ENCODE measurements around the gene FBXO45.
"Not testable (repeated sequence)": the region's sequence is repeated elsewhere in the genome, so short reads cannot be mapped to it uniquely, and the experiment has no call there.

Gene FBXO45

GRCh38 chr3:196568246-196569002, at the start of gene FBXO45, which contains the start of gene WDR53:
TSS of gene FBXO45 (plus strand) at chr3:196568660. CDS start at chr3:196568985, 325 bp downstream.
TSS of gene WDR53 (minus strand) at chr3:196568554. CDS start at chr3:196561475, 7,079 bp downstream.
- DNase-seq (ENCODE audit: low read depth in 3 of 3) = peak; percentile 89 to 91 (median 90)

GRCh38 chr3:196518966-196519717, 49.3 kb upstream of the FBXO45 start:
- DNase-seq (ENCODE audit: low read depth in 3 of 3) = peak in 2 of 3 donors; percentile 68

GRCh38 chr3:196519718-196520082, 48.8 kb upstream of the FBXO45 start:
- DNase-seq (ENCODE audit: low read depth in 3 of 3) = no peak

GRCh38 chr3:196521291-196521690, 47.2 kb upstream of the FBXO45 start:
- not testable (repeated sequence) for DNase-seq (ENCODE audit: low read depth in 3 of 3)

- DNase-seq (ENCODE audit: low read depth in 3 of 3) = no peak
Observed at GRCh38 chr3:196523841-196524240, 44.6 kb upstream of the FBXO45 start.

- no peak for DNase-seq (ENCODE audit: low read depth in 3 of 3)
Observed at GRCh38 chr3:196524527-196524926, 43.9 kb upstream of the FBXO45 start.

GRCh38 chr3:196525141-196525540, 43.3 kb upstream of the FBXO45 start:
- no peak for DNase-seq (ENCODE audit: low read depth in 3 of 3)

- DNase-seq (ENCODE audit: low read depth in 3 of 3) = peak; percentile 74 to 88 (median 78)
Observed at GRCh38 chr3:196528639-196529233, 39.7 kb upstream of the FBXO45 start.

GRCh38 chr3:196531418-196531817, 37.0 kb upstream of the FBXO45 start:
- no peak for DNase-seq (ENCODE audit: low read depth in 3 of 3)

- no peak for DNase-seq (ENCODE audit: low read depth in 3 of 3)
Observed at GRCh38 chr3:196533260-196533681, 35.2 kb upstream of the FBXO45 start.

GRCh38 chr3:196537319-196537984, 31.0 kb upstream of the FBXO45 start:
- peak; percentile 29 to 52 (median 48) for DNase-seq (ENCODE audit: low read depth in 3 of 3)

GRCh38 chr3:196541684-196542445, 26.6 kb upstream of the FBXO45 start:
- no peak for DNase-seq (ENCODE audit: low read depth in 3 of 3)

- no peak for DNase-seq (ENCODE audit: low read depth in 3 of 3)
Observed at GRCh38 chr3:196544491-196544992, 23.9 kb upstream of the FBXO45 start.

- DNase-seq (ENCODE audit: low read depth in 3 of 3) = no peak
Observed at GRCh38 chr3:196546537-196546936, 21.9 kb upstream of the FBXO45 start.

GRCh38 chr3:196547067-196547466, 21.4 kb upstream of the FBXO45 start:
- no peak for DNase-seq (ENCODE audit: low read depth in 3 of 3)

- not testable (repeated sequence) for DNase-seq (ENCODE audit: low read depth in 3 of 3)
Observed at GRCh38 chr3:196549312-196549711, 19.1 kb upstream of the FBXO45 start.

- not testable (repeated sequence) for DNase-seq (ENCODE audit: low read depth in 3 of 3)
Observed at GRCh38 chr3:196550172-196550571, 18.3 kb upstream of the FBXO45 start.

- DNase-seq (ENCODE audit: low read depth in 3 of 3) = no peak
Observed at GRCh38 chr3:196552253-196552652, 16.2 kb upstream of the FBXO45 start.

- DNase-seq (ENCODE audit: low read depth in 3 of 3) = no peak
Observed at GRCh38 chr3:196553551-196553950, 14.9 kb upstream of the FBXO45 start.

- DNase-seq (ENCODE audit: low read depth in 3 of 3) = no peak
Observed at GRCh38 chr3:196554205-196554604, 14.3 kb upstream of the FBXO45 start.

- DNase-seq (ENCODE audit: low read depth in 3 of 3) = no peak
Observed at GRCh38 chr3:196555295-196555694, 13.2 kb upstream of the FBXO45 start.

Measured in stimulated activated CD4-positive, alpha-beta T cell treated with anti-CD3 and anti-CD28 coated beads, TNF-alpha, amount 100 ng/mL, for 48 hours (primary cell).